Mesendoderm (in vitro differentiated cells): ENCODE results near the gene FUT9. TPM values are rescaled to one million over a fixed set of nuclear protein-coding genes. Genes with fewer than 3 reads are reported as not detected.

Experiments used
- DNase-seq: peaks from one replicate; pipeline ENCODE4 v3.0.0; 2013
- H2AK5ac ChIP-seq: 2 replicates; pipeline ENCODE4 v1.6.1; 2013; ENCODE audit warnings: low read length, inconsistent platforms
- H2BK120ac ChIP-seq: 2 replicates; pipeline ENCODE4 v1.6.1; 2013; ENCODE audit warnings: low read depth, mild to moderate bottlenecking, low read length, moderate library complexity, mixed read lengths
- H2BK15ac ChIP-seq: replicated peaks from 2 replicates; pipeline ENCODE4 v1.6.1; 2013; ENCODE audit warnings: low read depth, mild to moderate bottlenecking, moderate library complexity
- H2BK5ac ChIP-seq: 2 replicates; pipeline ENCODE4 v1.6.1; 2013; ENCODE audit warnings: low read length, inconsistent platforms
- H3K18ac ChIP-seq: 2 replicates; pipeline ENCODE4 v1.6.1; 2013; ENCODE audit warnings: mild to moderate bottlenecking, low read length, mixed read lengths
- H3K23ac ChIP-seq: one replicate; pipeline ENCODE4 v1.6.1; 2013; ENCODE audit warnings: low read length
- H3K27ac ChIP-seq: 2 replicates; pipeline ENCODE4 v1.5.1; 2013; ENCODE audit warnings: low read depth, mild to moderate bottlenecking, inconsistent platforms, low read length, moderate library complexity
- H3K27me3 ChIP-seq: 2 replicates; pipeline ENCODE4 v1.6.1; 2013; ENCODE audit warnings: low read length, control low read depth, mild to moderate bottlenecking, inconsistent platforms; ENCODE audit not compliant: insufficient read depth, poor library complexity
- H3K36me3 ChIP-seq: 2 replicates; pipeline ENCODE4 v1.6.1; 2013; ENCODE audit warnings: low read length, inconsistent platforms; ENCODE audit not compliant: control insufficient read depth, insufficient read depth
- H3K4ac ChIP-seq: one replicate; pipeline ENCODE4 v1.6.1; 2013; ENCODE audit warnings: low read depth, mild to moderate bottlenecking, low read length, moderate library complexity
- H3K4me1 ChIP-seq: 2 replicates; pipeline ENCODE4 v1.6.1; 2013; ENCODE audit warnings: low read depth, low read length, inconsistent platforms; ENCODE audit not compliant: control insufficient read depth
- H3K4me2 ChIP-seq: 2 replicates; pipeline ENCODE4 v1.6.1; 2013; ENCODE audit warnings: low read length
- H3K4me3 ChIP-seq: 2 replicates; pipeline ENCODE4 v1.5.1; 2013; ENCODE audit warnings: mild to moderate bottlenecking, low read length
- H3K56ac ChIP-seq: one replicate; pipeline ENCODE4 v1.6.1; 2013; ENCODE audit warnings: low read length
- H3K79me1 ChIP-seq: 2 replicates; pipeline ENCODE4 v1.6.1; 2013; ENCODE audit warnings: low read length, inconsistent platforms
- H3K79me2 ChIP-seq: 2 replicates; pipeline ENCODE4 v1.6.1; 2013; ENCODE audit warnings: mild to moderate bottlenecking, low read length; ENCODE audit not compliant: control insufficient read depth, insufficient read depth
- H3K9ac ChIP-seq: 2 replicates; pipeline ENCODE4 v1.6.1; 2013; ENCODE audit warnings: low read length, inconsistent platforms
- H4K5ac ChIP-seq: one replicate; pipeline ENCODE4 v1.6.1; 2013; ENCODE audit warnings: low read length
- H4K8ac ChIP-seq: one replicate; pipeline ENCODE4 v1.6.1; 2013; ENCODE audit warnings: low read depth, mild to moderate bottlenecking, control low read depth, low read length, moderate library complexity
- WGBS: extraction: QIAGEN DNeasy Blood & Tissue Kit; methylation state at CpG from one replicate; pipeline ENCODE4 v1.1.7; 2013; ENCODE audit warnings: low lambda C conversion rate, missing lambda C conversion rate; ENCODE audit not compliant: insufficient coverage; ENCODE audit errors: extremely low coverage; 5-methylcytosine and 5-hydroxymethylcytosine counted together
- polyA plus RNA-seq, 2 experiments: library from polyadenylated mRNA; stranded (reverse); fragments of 200-250 nt; gene quantifications; one replicate each; pipeline ENCODE4 v1.2.3, GENCODE V29; 2013

FUT9 gene
- polyA plus RNA-seq (2013, experiment 1 of 2): 0.97 TPM
- 0.97 TPM for polyA plus RNA-seq (2013, experiment 2 of 2)

- no peak within 1 kb of the TSS for H3K18ac ChIP-seq
- no peaks in the 10 kb centered on the region for H3K79me1 ChIP-seq
- no peak within 1 kb of the TSS for H3K27ac ChIP-seq
Measured at GRCh38 chr6:96015518-96016333, at the start of gene FUT9. Gene FUT9 (plus strand): TSS chr6:96015974. CDS start chr6:96203156, 187,182 bp downstream.

GRCh38 chr6:95967594-95967993, 48.2 kb upstream of the FUT9 start:
- Histone ChIP-seq H3K4me2 (no peak overlapping the region), H2AK5ac (no peak overlapping the region), H3K27me3 (no peaks in the 10 kb centered on the region), H3K9ac (no peak overlapping the region), H3K36me3 (no peaks in the 10 kb centered on the region), H3K79me1 (no peaks in the 10 kb centered on the region), H4K5ac (no peak overlapping the region), H3K56ac (no peak overlapping the region), H4K8ac (no peak overlapping the region), H3K4me3 (no peak overlapping the region), H2BK15ac (no peak overlapping the region), H2BK5ac (no peak overlapping the region), H3K4ac (no peak overlapping the region), H3K4me1 (no peaks in the 10 kb centered on the region), H3K27ac (no peak overlapping the region), H3K79me2 (no peaks in the 10 kb centered on the region), H2BK120ac (no peak overlapping the region), H3K23ac (no peak overlapping the region), H3K18ac (no peak overlapping the region)
- no peak for DNase-seq

More at GRCh38 chr6:96015518-96016333, at the start of gene FUT9:
- Histone ChIP-seq H3K4ac (no peak within 1 kb of the TSS), H3K36me3 (no peaks in the 10 kb centered on the region), H3K9ac (peak within 1 kb of the TSS; percentile 64), H3K79me2 (no peaks in the 10 kb centered on the region), H2BK15ac (no peak within 1 kb of the TSS), H2BK5ac (no peak within 1 kb of the TSS), H2AK5ac (no peak within 1 kb of the TSS), H3K4me3 (peak within 1 kb of the TSS; percentile 47), H3K4me2 (peak within 1 kb of the TSS; percentile 85), H4K8ac (no peak within 1 kb of the TSS), H4K5ac (no peak within 1 kb of the TSS), H3K23ac (no peak within 1 kb of the TSS), H2BK120ac (no peak within 1 kb of the TSS), H3K56ac (peak within 1 kb of the TSS; percentile 79), H3K27me3 (no peaks in the 10 kb centered on the region), H3K4me1 (no peaks in the 10 kb centered on the region)
- no CpG with 5 or more reads among the region's 62 CpGs for WGBS
- DNase-seq: peak; percentile 86

GRCh38 chr6:95973976-95974375, 41.8 kb upstream of the FUT9 start:
- Histone ChIP-seq H3K23ac (no peak overlapping the region), H2BK15ac (no peak overlapping the region), H2BK5ac (no peak overlapping the region), H2AK5ac (no peak overlapping the region), H3K79me1 (no peaks in the 10 kb centered on the region), H3K27me3 (no peaks in the 10 kb centered on the region), H3K9ac (no peak overlapping the region), H3K79me2 (no peaks in the 10 kb centered on the region), H3K18ac (no peak overlapping the region), H3K27ac (no peak overlapping the region), H2BK120ac (no peak overlapping the region), H4K5ac (no peak overlapping the region), H4K8ac (no peak overlapping the region), H3K4me3 (no peak overlapping the region), H3K4me1 (no peaks in the 10 kb centered on the region), H3K36me3 (no peaks in the 10 kb centered on the region), H3K4ac (no peak overlapping the region), H3K56ac (no peak overlapping the region), H3K4me2 (no peak overlapping the region)
- no CpG with 5 or more reads among the region's 3 CpGs for WGBS
- no peak for DNase-seq

- Histone ChIP-seq H3K79me2 (no peaks in the 10 kb centered on the region), H3K27ac (no peak overlapping the region), H3K4me1 (no peaks in the 10 kb centered on the region), H2BK120ac (no peak overlapping the region), H3K4me2 (no peak overlapping the region), H3K23ac (no peak overlapping the region), H3K9ac (no peak overlapping the region), H3K79me1 (no peaks in the 10 kb centered on the region), H3K27me3 (no peaks in the 10 kb centered on the region), H2AK5ac (no peak overlapping the region), H4K5ac (no peak overlapping the region), H2BK15ac (no peak overlapping the region), H3K18ac (no peak overlapping the region), H4K8ac (no peak overlapping the region), H2BK5ac (no peak overlapping the region), H3K4ac (no peak overlapping the region), H3K4me3 (no peak overlapping the region), H3K36me3 (no peaks in the 10 kb centered on the region), H3K56ac (no peak overlapping the region)
- peak; percentile 4 for DNase-seq
- WGBS: no CpG with 5 or more reads among the region's 2 CpGs
Measured at GRCh38 chr6:95978230-95978629, 37.5 kb upstream of the FUT9 start.

- no peak overlapping the region for H3K9ac ChIP-seq
- no peak overlapping the region for H3K4me2 ChIP-seq
- no peak overlapping the region for H4K5ac ChIP-seq
- H3K79me2 ChIP-seq: no peaks in the 10 kb centered on the region
- H3K27me3 ChIP-seq: no peaks in the 10 kb centered on the region
- no peak overlapping the region for H2BK5ac ChIP-seq
- H3K4me3 ChIP-seq: no peak overlapping the region
- WGBS: no CpG with 5 or more reads among the region's 5 CpGs
- H3K36me3 ChIP-seq: no peaks in the 10 kb centered on the region
- H3K18ac ChIP-seq: no peak overlapping the region
- no peak overlapping the region for H3K56ac ChIP-seq
- no peak overlapping the region for H2BK15ac ChIP-seq
- DNase-seq: no peak
- no peaks in the 10 kb centered on the region for H3K4me1 ChIP-seq
- no peak overlapping the region for H3K23ac ChIP-seq
- H3K27ac ChIP-seq: no peak overlapping the region
- H3K4ac ChIP-seq: no peak overlapping the region
- no peak overlapping the region for H2BK120ac ChIP-seq
- no peaks in the 10 kb centered on the region for H3K79me1 ChIP-seq
- no peak overlapping the region for H2AK5ac ChIP-seq
- H4K8ac ChIP-seq: no peak overlapping the region
Measured at GRCh38 chr6:95991906-95992305, 23.9 kb upstream of the FUT9 start.

GRCh38 chr6:95994151-95994550, 21.6 kb upstream of the FUT9 start:
- no peak overlapping the region for H4K8ac ChIP-seq
- no peaks in the 10 kb centered on the region for H3K4me1 ChIP-seq
- H4K5ac ChIP-seq: no peak overlapping the region
- H2BK5ac ChIP-seq: no peak overlapping the region
- no CpG with 5 or more reads among the region's 4 CpGs for WGBS
- H2AK5ac ChIP-seq: no peak overlapping the region
- no peak overlapping the region for H3K23ac ChIP-seq
- H3K27me3 ChIP-seq: no peaks in the 10 kb centered on the region
- no peak overlapping the region for H3K4me2 ChIP-seq
- no peak overlapping the region for H2BK15ac ChIP-seq
- H3K79me2 ChIP-seq: no peaks in the 10 kb centered on the region
- H3K56ac ChIP-seq: no peak overlapping the region
- H3K4me3 ChIP-seq: no peak overlapping the region
- no peaks in the 10 kb centered on the region for H3K79me1 ChIP-seq
- no peak overlapping the region for H3K27ac ChIP-seq
- no peak overlapping the region for H3K4ac ChIP-seq
- no peak overlapping the region for H2BK120ac ChIP-seq
- no peak overlapping the region for H3K18ac ChIP-seq
- no peaks in the 10 kb centered on the region for H3K36me3 ChIP-seq
- H3K9ac ChIP-seq: no peak overlapping the region
- DNase-seq: no peak
